ENCODE data around the gene CTSK. TPM values are rescaled to one million over a fixed set of nuclear protein-coding genes. Genes with fewer than 3 reads are reported as not detected.

CTSK gene
- total RNA-seq, 1 donor from 2014 or later = 55.3 TPM

- peak within 1 kb of the TSS; percentile 54 to 72 (median 63) for H3K4me3 ChIP-seq (ENCODE audit: low read length in 3 of 3)
- H3K4me1 ChIP-seq (ENCODE audit: control insufficient read depth in 3 of 3, insufficient read depth in 3 of 3, low read length in 3 of 3) = peaks cover 0 to 3% (median 0%) of the 10 kb centered on the region in 3 donors
- H3K27ac ChIP-seq (ENCODE audit: low read depth, low read length) = peak within 1 kb of the TSS; percentile 70
- H3K9me3 ChIP-seq (ENCODE audit: control insufficient read depth in 3 of 3, low read length in 3 of 3) = no peaks in the 10 kb centered on the region
- H3K36me3 ChIP-seq (ENCODE audit: control insufficient read depth in 3 of 3, insufficient read depth in 3 of 3, low read length in 3 of 3) = no peaks in the 10 kb centered on the region
- H3K9ac ChIP-seq (ENCODE audit: low read depth in 1 of 3, low read length in 3 of 3) = peak within 1 kb of the TSS; percentile 45 to 67 (median 50)
- H3K27me3 ChIP-seq (ENCODE audit: control insufficient read depth in 3 of 3, insufficient read depth in 3 of 3, low read length in 3 of 3) = no peaks in the 10 kb centered on the region
These were observed 42.6 kb downstream of the CTSK start, which contains the start of gene CTSS for GRCh38 chr1:150765296-150765976. CTSS (minus strand) TSS chr1:150765778; CDS start chr1:150764763, 1,015 bp downstream.

- Histone ChIP-seq H3K27ac (ENCODE audit: low read depth, low read length) (peak overlapping the region; percentile 70), H3K4me3 (ENCODE audit: low read length in 3 of 3) (peak overlapping the region in 1 of 3 donors; percentile 72), H3K36me3 (ENCODE audit: control insufficient read depth in 3 of 3, insufficient read depth in 3 of 3, low read length in 3 of 3) (no peaks in the 10 kb centered on the region), H3K9me3 (ENCODE audit: control insufficient read depth in 3 of 3, low read length in 3 of 3) (no peaks in the 10 kb centered on the region), H3K9ac (ENCODE audit: low read depth in 1 of 3, low read length in 3 of 3) (no peak overlapping the region), H3K27me3 (ENCODE audit: control insufficient read depth in 3 of 3, insufficient read depth in 3 of 3, low read length in 3 of 3) (no peaks in the 10 kb centered on the region), H3K4me1 (ENCODE audit: control insufficient read depth in 3 of 3, insufficient read depth in 3 of 3, low read length in 3 of 3) (peaks cover 0 to 3% (median 0%) of the 10 kb centered on the region in 3 donors)
These were observed 43.4 kb downstream of the CTSK start for GRCh38 chr1:150764617-150765101.

GRCh38 chr1:150763018-150763417 is 45.0 kb downstream of the CTSK start:
- no peak overlapping the region for H3K9ac ChIP-seq (ENCODE audit: low read depth in 1 of 3, low read length in 3 of 3)
- no peaks in the 10 kb centered on the region for H3K9me3 ChIP-seq (ENCODE audit: control insufficient read depth in 3 of 3, low read length in 3 of 3)
- no peak overlapping the region for H3K4me3 ChIP-seq (ENCODE audit: low read length in 3 of 3)
- no peaks in the 10 kb centered on the region for H3K27me3 ChIP-seq (ENCODE audit: control insufficient read depth in 3 of 3, insufficient read depth in 3 of 3, low read length in 3 of 3)
- H3K4me1 ChIP-seq (ENCODE audit: control insufficient read depth in 3 of 3, insufficient read depth in 3 of 3, low read length in 3 of 3) = peaks cover 0 to 3% (median 0%) of the 10 kb centered on the region in 3 donors
- H3K27ac ChIP-seq (ENCODE audit: low read depth, low read length) = no peak overlapping the region
- H3K36me3 ChIP-seq (ENCODE audit: control insufficient read depth in 3 of 3, insufficient read depth in 3 of 3, low read length in 3 of 3) = no peaks in the 10 kb centered on the region

GRCh38 chr1:150762552-150762951 is 45.5 kb downstream of the CTSK start:
- Histone ChIP-seq H3K4me3 (ENCODE audit: low read length in 3 of 3) (no peak overlapping the region), H3K4me1 (ENCODE audit: control insufficient read depth in 3 of 3, insufficient read depth in 3 of 3, low read length in 3 of 3) (peaks cover 0 to 3% (median 0%) of the 10 kb centered on the region in 3 donors), H3K27ac (ENCODE audit: low read depth, low read length) (no peak overlapping the region), H3K36me3 (ENCODE audit: control insufficient read depth in 3 of 3, insufficient read depth in 3 of 3, low read length in 3 of 3) (no peaks in the 10 kb centered on the region), H3K9ac (ENCODE audit: low read depth in 1 of 3, low read length in 3 of 3) (no peak overlapping the region), H3K27me3 (ENCODE audit: control insufficient read depth in 3 of 3, insufficient read depth in 3 of 3, low read length in 3 of 3) (no peaks in the 10 kb centered on the region), H3K9me3 (ENCODE audit: control insufficient read depth in 3 of 3, low read length in 3 of 3) (no peaks in the 10 kb centered on the region)

GRCh38 chr1:150761801-150762200 is 46.3 kb downstream of the CTSK start:
- Histone ChIP-seq H3K4me3 (ENCODE audit: low read length in 3 of 3) (no peak overlapping the region), H3K9me3 (ENCODE audit: control insufficient read depth in 3 of 3, low read length in 3 of 3) (no peaks in the 10 kb centered on the region), H3K36me3 (ENCODE audit: control insufficient read depth in 3 of 3, insufficient read depth in 3 of 3, low read length in 3 of 3) (peaks cover 0 to 4% (median 0%) of the 10 kb centered on the region in 3 donors), H3K27ac (ENCODE audit: low read depth, low read length) (no peak overlapping the region), H3K4me1 (ENCODE audit: control insufficient read depth in 3 of 3, insufficient read depth in 3 of 3, low read length in 3 of 3) (peaks cover 0 to 3% (median 0%) of the 10 kb centered on the region in 3 donors), H3K27me3 (ENCODE audit: control insufficient read depth in 3 of 3, insufficient read depth in 3 of 3, low read length in 3 of 3) (no peaks in the 10 kb centered on the region), H3K9ac (ENCODE audit: low read depth in 1 of 3, low read length in 3 of 3) (no peak overlapping the region)

- peaks cover 0 to 3% (median 0%) of the 10 kb centered on the region in 3 donors for H3K4me1 ChIP-seq (ENCODE audit: control insufficient read depth in 3 of 3, insufficient read depth in 3 of 3, low read length in 3 of 3)
- no peaks in the 10 kb centered on the region for H3K9me3 ChIP-seq (ENCODE audit: control insufficient read depth in 3 of 3, low read length in 3 of 3)
- no peaks in the 10 kb centered on the region for H3K27me3 ChIP-seq (ENCODE audit: control insufficient read depth in 3 of 3, insufficient read depth in 3 of 3, low read length in 3 of 3)
- H3K9ac ChIP-seq (ENCODE audit: low read depth in 1 of 3, low read length in 3 of 3) = no peak overlapping the region
- H3K36me3 ChIP-seq (ENCODE audit: control insufficient read depth in 3 of 3, insufficient read depth in 3 of 3, low read length in 3 of 3) = peaks cover 0 to 4% (median 0%) of the 10 kb centered on the region in 3 donors
- no peak overlapping the region for H3K27ac ChIP-seq (ENCODE audit: low read depth, low read length)
- no peak overlapping the region for H3K4me3 ChIP-seq (ENCODE audit: low read length in 3 of 3)
These were observed 48.0 kb downstream of the CTSK start for GRCh38 chr1:150760013-150760412.

- no peaks in the 10 kb centered on the region for H3K4me1 ChIP-seq (ENCODE audit: control insufficient read depth in 3 of 3, insufficient read depth in 3 of 3, low read length in 3 of 3)
- no peak overlapping the region for H3K4me3 ChIP-seq (ENCODE audit: low read length in 3 of 3)
- no peak overlapping the region for H3K9ac ChIP-seq (ENCODE audit: low read depth in 1 of 3, low read length in 3 of 3)
- peaks cover 0 to 6% (median 4%) of the 10 kb centered on the region in 3 donors for H3K36me3 ChIP-seq (ENCODE audit: control insufficient read depth in 3 of 3, insufficient read depth in 3 of 3, low read length in 3 of 3)
- H3K27me3 ChIP-seq (ENCODE audit: control insufficient read depth in 3 of 3, insufficient read depth in 3 of 3, low read length in 3 of 3) = no peaks in the 10 kb centered on the region
- H3K27ac ChIP-seq (ENCODE audit: low read depth, low read length) = no peak overlapping the region
- H3K9me3 ChIP-seq (ENCODE audit: control insufficient read depth in 3 of 3, low read length in 3 of 3) = no peaks in the 10 kb centered on the region
These were observed 54.6 kb downstream of the CTSK start for GRCh38 chr1:150753416-150753815.

- Histone ChIP-seq H3K4me1 (ENCODE audit: control insufficient read depth in 3 of 3, insufficient read depth in 3 of 3, low read length in 3 of 3) (no peaks in the 10 kb centered on the region), H3K4me3 (ENCODE audit: low read length in 3 of 3) (no peak overlapping the region), H3K27ac (ENCODE audit: low read depth, low read length) (no peak overlapping the region), H3K27me3 (ENCODE audit: control insufficient read depth in 3 of 3, insufficient read depth in 3 of 3, low read length in 3 of 3) (no peaks in the 10 kb centered on the region), H3K9ac (ENCODE audit: low read depth in 1 of 3, low read length in 3 of 3) (no peak overlapping the region), H3K36me3 (ENCODE audit: control insufficient read depth in 3 of 3, insufficient read depth in 3 of 3, low read length in 3 of 3) (peaks cover 0 to 8% (median 2%) of the 10 kb centered on the region in 3 donors), H3K9me3 (ENCODE audit: control insufficient read depth in 3 of 3, low read length in 3 of 3) (no peaks in the 10 kb centered on the region)
These were observed 56.6 kb downstream of the CTSK start for GRCh38 chr1:150751443-150751842.

- Histone ChIP-seq H3K9me3 (ENCODE audit: control insufficient read depth in 3 of 3, low read length in 3 of 3) (no peaks in the 10 kb centered on the region), H3K4me3 (ENCODE audit: low read length in 3 of 3) (no peak overlapping the region), H3K9ac (ENCODE audit: low read depth in 1 of 3, low read length in 3 of 3) (no peak overlapping the region), H3K27ac (ENCODE audit: low read depth, low read length) (no peak overlapping the region), H3K4me1 (ENCODE audit: control insufficient read depth in 3 of 3, insufficient read depth in 3 of 3, low read length in 3 of 3) (no peaks in the 10 kb centered on the region), H3K36me3 (ENCODE audit: control insufficient read depth in 3 of 3, insufficient read depth in 3 of 3, low read length in 3 of 3) (peaks cover 0 to 8% (median 2%) of the 10 kb centered on the region in 3 donors), H3K27me3 (ENCODE audit: control insufficient read depth in 3 of 3, insufficient read depth in 3 of 3, low read length in 3 of 3) (no peaks in the 10 kb centered on the region)
These were observed 58.2 kb downstream of the CTSK start for GRCh38 chr1:150749720-150750311.

All from skeletal muscle tissue (tissue), 4 donors.